Neural cell (in vitro differentiated cells): ENCODE results near the gene LMF2. TPM values are rescaled to one million over a fixed set of nuclear protein-coding genes. Genes with fewer than 3 reads are reported as not detected.

ENCODE experiments used
- H2AFZ ChIP-seq: fragments of 200-600, 300-800 bp; sonication (generic), shearing (Covaris generic); 2 replicates; pipeline ENCODE4 v1.6.0; 2014; ENCODE audit warnings: low read depth, mild to moderate bottlenecking, antibody characterized with exemption, low read length, moderate library complexity
- H3F3A ChIP-seq: fragments of 200-600 bp; shearing (Covaris generic); 2 replicates; pipeline ENCODE4 v1.6.1; 2016; ENCODE audit warnings: mild to moderate bottlenecking, moderate library complexity, mixed read lengths, antibody characterized with exemption, low read length; ENCODE audit not compliant: insufficient read depth, poor library complexity, severe bottlenecking
- H3K27ac ChIP-seq: fragments of 200-600, 300-800 bp; sonication (generic), shearing (Covaris generic); 2 replicates; pipeline ENCODE4 v1.5.1; 2014; ENCODE audit warnings: mild to moderate bottlenecking, low read length, moderate library complexity
- H3K27me3 ChIP-seq: fragments of 300-800, 200-600 bp; sonication (generic), shearing (Covaris generic); 2 replicates; pipeline ENCODE4 v1.6.0; 2014; ENCODE audit warnings: mild to moderate bottlenecking, low read depth, low read length, moderate library complexity; ENCODE audit not compliant: insufficient read depth
- H3K36me3 ChIP-seq: fragments of 300-800, 200-600 bp; sonication (generic), shearing (Covaris generic); 2 replicates; pipeline ENCODE4 v1.5.1; 2014; ENCODE audit warnings: mild to moderate bottlenecking, antibody characterized with exemption, low read length, moderate library complexity; ENCODE audit not compliant: insufficient read depth
- H3K4me2 ChIP-seq: fragments of 300-800, 200-600 bp; sonication (generic), shearing (Covaris generic); 2 replicates; pipeline ENCODE4 v1.6.0; 2014; ENCODE audit warnings: mild to moderate bottlenecking, low read length
- H3K4me3 ChIP-seq: fragments of 300-800, 200-600 bp; sonication (generic), shearing (Covaris generic); 2 replicates; pipeline ENCODE4 v1.5.1; 2014; ENCODE audit warnings: mild to moderate bottlenecking, low read length, moderate library complexity
- H3K79me2 ChIP-seq: fragments of 200-600 bp; shearing (Covaris generic); replicated peaks from 2 replicates; pipeline ENCODE4 v1.6.0; 2014; ENCODE audit warnings: mild to moderate bottlenecking, low read length, moderate library complexity; ENCODE audit not compliant: insufficient read depth
- H3K9ac ChIP-seq: fragments of 300-800, 200-600 bp; sonication (generic), shearing (Covaris generic); 2 replicates; pipeline ENCODE4 v1.6.1; 2016; ENCODE audit warnings: mild to moderate bottlenecking, low read length, mixed read lengths
- H3K9me2 ChIP-seq: fragments of 200-600 bp; shearing (Covaris generic); 2 replicates; pipeline ENCODE4 v1.6.1; 2016; ENCODE audit warnings: mild to moderate bottlenecking, low read length, mixed read lengths; ENCODE audit not compliant: insufficient read depth
- H3K9me3 ChIP-seq: fragments of 200-600, 300-800 bp; sonication (generic), shearing (Covaris generic); 2 replicates; pipeline ENCODE4 v1.6.1; 2016; ENCODE audit warnings: mild to moderate bottlenecking, mixed run types, low read length, moderate library complexity, mixed read lengths
- H4K20me1 ChIP-seq: fragments of 200-600 bp; shearing (Covaris generic); 2 replicates; pipeline ENCODE4 v1.6.1; 2016; ENCODE audit warnings: mild to moderate bottlenecking, mixed run types; ENCODE audit not compliant: insufficient read depth
- CTCF ChIP-seq: fragments of 450-650 bp; IDR thresholded peaks from 2 replicates; pipeline ENCODE4 v1.5.1; 2014; ENCODE audit warnings: antibody characterized with exemption, mild to moderate bottlenecking, moderate library complexity; ENCODE audit not compliant: poor library complexity, severe bottlenecking
- EP300 ChIP-seq: fragments of 450-650 bp; conservative IDR thresholded peaks from 2 replicates; pipeline ENCODE4 v1.6.1; 2014; ENCODE audit warnings: antibody characterized with exemption, mild to moderate bottlenecking, moderate library complexity; ENCODE audit not compliant: poor library complexity, severe bottlenecking
- EZH2 ChIP-seq: fragments of 200-600, 300-800 bp; shearing (Covaris generic), sonication (generic); IDR thresholded peaks from 2 replicates; pipeline ENCODE4 v1.6.1; 2014; ENCODE audit warnings: antibody characterized with exemption, low read length, borderline replicate concordance, mild to moderate bottlenecking; ENCODE audit not compliant: insufficient read depth, poor library complexity, severe bottlenecking
- MXI1 ChIP-seq: fragments of 450-650 bp; conservative IDR thresholded peaks from 2 replicates; pipeline ENCODE4 v1.6.1; 2014; ENCODE audit warnings: antibody characterized with exemption, mild to moderate bottlenecking; ENCODE audit not compliant: poor library complexity, severe bottlenecking
- POLR2AphosphoS5 ChIP-seq: IDR thresholded peaks from 2 replicates; pipeline ENCODE4 v1.6.1; 2012
- REST ChIP-seq: IDR thresholded peaks from 2 replicates; pipeline ENCODE4 v1.6.1; 2012; ENCODE audit warnings: borderline replicate concordance
- SMC3 ChIP-seq: fragments of 450-650 bp; conservative IDR thresholded peaks from 2 replicates; pipeline ENCODE4 v1.6.1; 2014; ENCODE audit warnings: antibody characterized with exemption, mild to moderate bottlenecking, moderate library complexity; ENCODE audit not compliant: poor library complexity
- polyA plus RNA-seq: library from polyadenylated mRNA; depleted of rRNA; stranded (reverse); fragments of >200 nt; gene quantifications from 2 replicates; pipeline ENCODE4 v1.2.3, GENCODE V29; 2014

Gene LMF2
- polyA plus RNA-seq, 1 donor from 2014 or later: 76.5 TPM

GRCh38 chr22:50532824-50533796 lies 25.6 kb upstream of the LMF2 start:
- no peaks in the 10 kb centered on the region for H3K9me3 ChIP-seq
- H4K20me1 ChIP-seq: no peaks in the 10 kb centered on the region
- no peak overlapping the region for H2AFZ ChIP-seq
- no peak overlapping the region for H3K4me2 ChIP-seq
- H3K9ac ChIP-seq: no peak overlapping the region
- peaks cover 34% of the 10 kb centered on the region for H3K27me3 ChIP-seq
- no peaks in the 10 kb centered on the region for H3F3A ChIP-seq
- H3K9me2 ChIP-seq: no peaks in the 10 kb centered on the region
- H3K79me2 ChIP-seq: no peaks in the 10 kb centered on the region
- no peaks in the 10 kb centered on the region for H3K36me3 ChIP-seq
- H3K27ac ChIP-seq: no peak overlapping the region
- TF ChIP-seq CTCF: no peak
- TF ChIP-seq POLR2AphosphoS5: no peak
- no peak for TF ChIP-seq SMC3
- no peak for TF ChIP-seq MXI1
- TF ChIP-seq EP300: no peak
- H3K4me3 ChIP-seq: no peak overlapping the region

- Histone ChIP-seq H4K20me1 (no peaks in the 10 kb centered on the region), H2AFZ (no peak overlapping the region), H3K9me2 (no peaks in the 10 kb centered on the region), H3K27me3 (peaks cover 34% of the 10 kb centered on the region), H3K9me3 (no peaks in the 10 kb centered on the region), H3K4me3 (peak overlapping the region; percentile 57), H3K36me3 (no peaks in the 10 kb centered on the region), H3F3A (no peaks in the 10 kb centered on the region), H3K79me2 (no peaks in the 10 kb centered on the region), H3K9ac (peak overlapping the region; percentile 20), H3K27ac (no peak overlapping the region), H3K4me2 (no peak overlapping the region)
- TF ChIP-seq POLR2AphosphoS5: no peak
Measured at GRCh38 chr22:50531962-50532674, 24.6 kb upstream of the LMF2 start.

- no peaks in the 10 kb centered on the region for H3K9me2 ChIP-seq
- H2AFZ ChIP-seq: no peak overlapping the region
- H3K9me3 ChIP-seq: no peaks in the 10 kb centered on the region
- no peaks in the 10 kb centered on the region for H3K36me3 ChIP-seq
- no peak for TF ChIP-seq CTCF
- TF ChIP-seq EZH2: no peak
- no peak for TF ChIP-seq MXI1
- TF ChIP-seq REST: no peak
- no peak for TF ChIP-seq SMC3
- TF ChIP-seq EP300: no peak
- peak overlapping the region; percentile 57 for H3K4me3 ChIP-seq
- H3K79me2 ChIP-seq: no peaks in the 10 kb centered on the region
- H3K27ac ChIP-seq: no peak overlapping the region
- H3K4me2 ChIP-seq: no peak overlapping the region
- peaks cover 34% of the 10 kb centered on the region for H3K27me3 ChIP-seq
- no peaks in the 10 kb centered on the region for H4K20me1 ChIP-seq
- H3F3A ChIP-seq: no peaks in the 10 kb centered on the region
- peak overlapping the region; percentile 20 for H3K9ac ChIP-seq
Measured at GRCh38 chr22:50531546-50531961, 24.1 kb upstream of the LMF2 start.
